Mucosa of descending colon (tissue), 3 donors: ENCODE data around the gene MEG3. TPM values are rescaled to one million over a fixed set of nuclear protein-coding genes. Genes with fewer than 3 reads are reported as not detected.
A peak's percentile ranks its signal among the peaks of the same experiment; 100 is the strongest.

Experiments
- ATAC-seq: fragments of 200-7000 bp; cut with Tn5 transposase; one replicate; pipeline ENCODE4 v1.9.1; 2020; ENCODE audit warnings: mild to moderate bottlenecking, moderate library complexity
- DNase-seq, 3 donors: peaks; one replicate each; pipeline ENCODE4 v3.0.0-alpha.2; 2020
- H3K36me3 ChIP-seq: fragments of 200-600 bp; one replicate; pipeline ENCODE4 v1.8.0; 2021; ENCODE audit warnings: low read depth, mild to moderate bottlenecking
- H3K4me1 ChIP-seq: fragments of 200-600 bp; one replicate; pipeline ENCODE4 v1.8.0; 2021; ENCODE audit warnings: low read depth, mild to moderate bottlenecking
- H3K4me3 ChIP-seq: fragments of 200-600 bp; one replicate; pipeline ENCODE4 v1.8.0; 2021; ENCODE audit warnings: mild to moderate bottlenecking
- H3K9me3 ChIP-seq: fragments of 200-600 bp; one replicate; pipeline ENCODE4 v1.8.0; 2021; ENCODE audit warnings: mild to moderate bottlenecking
- intact Hi-C, 2 donors: fragments of 100-400 bp; cut with DNase I in 1 of 2; cut with micrococcal nuclease in 1 of 2; formaldehyde crosslinking; loops; one replicate each; pipeline versions ENCODE4 v1.11.0 to v1.11.1; 2022; cut with DNase I, micrococcal nuclease
- total RNA-seq, 3 donors: library from RNA; stranded (reverse); fragmentation: NEBNext Ultra II Directional in 2 of 3; extraction: Animal tissue kit (Norgen Biotek cat#: 25700) in 2 of 3; gene quantifications; one replicate each; pipeline versions ENCODE4 v1.2.1 to v1.2.4, GENCODE V29; 2021 to 2023
- TF ChIP-seq, protein P1 (sequence below): fragments of 200-600 bp; IDR thresholded peaks from one replicate; pipeline ENCODE4 v1.8.0; 2022; ENCODE audit warnings: antibody characterized with exemption, mild to moderate bottlenecking
- donor health status: DM: no; HTN: no; CAD: no; lungs with moderate emphysema.
- donor health status: DM: no; HTN: no; CAD: no.
- donor health status: DM: no; HTN: yes; CAD: no.

MEG3 gene
- total RNA-seq, 3 donors from 2014 or later = 13.8 to 32.2 (median 16.4) TPM

DNA sequence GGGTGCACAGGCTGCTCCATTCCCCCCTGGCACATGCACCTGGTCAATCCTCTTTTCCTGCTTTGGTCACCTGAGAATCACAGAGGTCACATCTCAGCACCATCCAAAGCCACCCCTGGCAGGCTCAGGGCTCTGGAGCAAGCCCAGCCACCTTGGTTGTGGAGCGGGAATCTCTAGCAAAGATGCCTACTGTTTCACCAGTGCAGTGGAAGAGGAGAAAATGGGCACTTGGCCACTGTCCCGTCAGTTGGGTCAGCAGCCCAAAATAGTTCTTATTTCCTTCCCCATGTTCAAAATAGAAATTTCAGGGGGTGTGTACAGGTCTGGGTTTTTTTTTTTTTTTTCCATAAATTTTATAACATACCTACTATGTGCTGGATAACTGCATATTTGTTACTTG lies 59.3 kb downstream of the MEG3 start:
- TF ChIP-seq, protein P1, sequence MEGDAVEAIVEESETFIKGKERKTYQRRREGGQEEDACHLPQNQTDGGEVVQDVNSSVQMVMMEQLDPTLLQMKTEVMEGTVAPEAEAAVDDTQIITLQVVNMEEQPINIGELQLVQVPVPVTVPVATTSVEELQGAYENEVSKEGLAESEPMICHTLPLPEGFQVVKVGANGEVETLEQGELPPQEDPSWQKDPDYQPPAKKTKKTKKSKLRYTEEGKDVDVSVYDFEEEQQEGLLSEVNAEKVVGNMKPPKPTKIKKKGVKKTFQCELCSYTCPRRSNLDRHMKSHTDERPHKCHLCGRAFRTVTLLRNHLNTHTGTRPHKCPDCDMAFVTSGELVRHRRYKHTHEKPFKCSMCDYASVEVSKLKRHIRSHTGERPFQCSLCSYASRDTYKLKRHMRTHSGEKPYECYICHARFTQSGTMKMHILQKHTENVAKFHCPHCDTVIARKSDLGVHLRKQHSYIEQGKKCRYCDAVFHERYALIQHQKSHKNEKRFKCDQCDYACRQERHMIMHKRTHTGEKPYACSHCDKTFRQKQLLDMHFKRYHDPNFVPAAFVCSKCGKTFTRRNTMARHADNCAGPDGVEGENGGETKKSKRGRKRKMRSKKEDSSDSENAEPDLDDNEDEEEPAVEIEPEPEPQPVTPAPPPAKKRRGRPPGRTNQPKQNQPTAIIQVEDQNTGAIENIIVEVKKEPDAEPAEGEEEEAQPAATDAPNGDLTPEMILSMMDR = no peak
- intact Hi-C loops = no loop called here
- H3K4me3 ChIP-seq = no peak overlapping the region
- H3K9me3 ChIP-seq = no peaks in the 10 kb centered on the region
- H3K4me1 ChIP-seq = peaks cover 4% of the 10 kb centered on the region
- DNase-seq (no peak), ATAC-seq (no peak)
- H3K36me3 ChIP-seq = no peaks in the 10 kb centered on the region

DNA sequence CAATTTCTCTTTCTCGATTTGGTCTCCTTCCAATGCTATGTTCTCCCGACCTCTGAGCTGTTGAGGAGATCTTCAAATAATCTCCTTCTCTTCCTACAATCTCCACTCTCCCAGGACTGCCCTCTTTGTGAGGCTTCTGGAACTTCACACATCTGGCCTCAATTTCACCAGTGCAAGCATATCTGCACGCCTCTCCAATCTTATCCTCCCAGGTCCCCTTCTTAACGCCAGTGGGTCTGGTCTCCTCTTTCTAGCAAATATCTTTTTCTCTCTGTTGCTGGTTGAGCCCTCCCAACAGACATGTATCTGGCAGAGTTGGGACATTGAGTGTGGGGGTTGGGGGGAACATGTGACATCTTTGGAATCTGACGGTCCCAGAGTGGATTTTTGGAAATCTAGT lies 59.7 kb downstream of the MEG3 start:
- intact Hi-C loops = no loop called here
- no peak for ATAC-seq
- TF ChIP-seq, protein P1 = no peak
- DNase-seq = no peak
- H3K9me3 ChIP-seq = no peaks in the 10 kb centered on the region
- peaks cover 4% of the 10 kb centered on the region for H3K4me1 ChIP-seq
- no peak overlapping the region for H3K4me3 ChIP-seq
- H3K36me3 ChIP-seq = no peaks in the 10 kb centered on the region

DNA sequence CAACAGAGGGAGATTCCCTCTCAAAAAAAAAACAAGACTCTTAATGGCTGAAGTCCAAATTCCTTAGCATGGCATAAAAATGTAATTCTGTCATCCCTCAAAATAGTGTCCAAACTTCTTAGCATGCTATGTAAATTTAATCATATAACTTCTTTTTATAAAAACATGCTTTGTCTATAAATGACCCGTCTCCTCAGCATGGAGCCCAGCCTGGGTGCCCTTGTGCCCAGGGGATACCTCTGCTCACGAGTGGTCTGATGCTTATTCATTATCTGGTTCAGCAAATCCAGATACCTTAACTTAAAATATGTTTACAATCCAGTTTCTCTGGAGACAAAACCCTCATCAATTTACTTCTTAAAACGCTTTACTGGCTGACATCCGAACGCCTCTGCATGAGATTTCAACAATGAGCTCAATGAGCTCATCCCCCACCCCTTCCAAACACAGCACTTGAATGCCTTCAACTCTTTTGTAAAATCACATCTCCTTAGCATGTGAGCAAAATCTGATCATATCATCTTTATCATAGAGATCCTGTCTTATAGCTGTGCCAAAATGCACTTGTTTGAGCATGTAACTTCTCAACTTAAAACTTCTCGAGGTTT lies 61.9 kb downstream of the MEG3 start:
- ATAC-seq = no peak
- TF ChIP-seq, protein P1 = no peak
- H3K9me3 ChIP-seq = no peaks in the 10 kb centered on the region
- no peaks in the 10 kb centered on the region for H3K36me3 ChIP-seq
- H3K4me3 ChIP-seq = no peak overlapping the region
- peaks cover 4% of the 10 kb centered on the region for H3K4me1 ChIP-seq
- intact Hi-C loops = no loop called here
- no peak for DNase-seq

DNA sequence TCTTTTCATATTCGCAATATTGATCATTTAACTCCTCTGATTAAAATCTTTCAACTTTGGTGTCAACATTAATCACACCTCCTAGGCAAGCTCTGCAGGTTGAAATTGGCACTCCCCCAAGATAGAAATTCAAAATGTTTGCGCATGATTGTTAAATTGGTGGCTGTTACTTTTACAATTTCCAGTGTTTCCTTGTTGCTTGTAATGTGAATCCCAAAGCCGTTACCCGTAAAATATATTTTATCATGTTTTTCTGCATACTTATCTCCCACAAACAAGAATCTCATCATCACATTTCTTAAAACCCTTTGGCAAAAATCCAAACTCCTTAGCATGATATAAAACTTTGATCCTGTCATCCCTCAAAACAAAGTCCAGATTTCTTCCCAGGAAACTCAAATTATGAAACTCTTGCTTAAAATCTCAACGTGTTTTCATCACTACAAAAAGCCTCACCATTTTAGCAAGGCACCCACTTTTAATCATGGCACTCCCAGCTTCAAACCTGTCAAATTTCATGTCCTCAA lies 62.9 kb downstream of the MEG3 start:
- H3K4me3 ChIP-seq = no peak overlapping the region
- H3K9me3 ChIP-seq = no peaks in the 10 kb centered on the region
- ATAC-seq (peak; percentile 77), DNase-seq (peak in 1 of 3 donors; percentile 47)
- no peaks in the 10 kb centered on the region for H3K36me3 ChIP-seq
- peaks cover 4% of the 10 kb centered on the region for H3K4me1 ChIP-seq
- intact Hi-C loops = no loop called here
- TF ChIP-seq, protein P1 = no peak

DNA sequence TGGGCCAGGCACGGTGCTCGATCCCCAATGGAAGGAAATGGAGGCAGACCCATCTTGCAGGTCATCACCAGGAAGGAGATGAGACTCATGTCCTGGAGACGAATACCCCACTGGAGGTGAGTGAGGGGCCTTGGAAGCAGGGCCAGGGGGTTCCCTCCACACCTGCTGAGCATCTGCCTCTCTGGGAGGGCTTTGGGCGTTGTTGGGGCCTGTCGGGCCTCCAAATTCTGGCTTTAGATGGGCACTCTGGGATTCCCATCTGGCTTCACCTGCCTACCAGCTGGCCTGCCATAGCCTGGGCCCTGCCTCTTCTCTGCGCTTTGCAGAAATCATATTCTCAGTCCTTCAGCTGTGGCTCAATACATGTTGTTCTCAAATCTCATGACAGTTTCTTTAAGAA lies 63.7 kb downstream of the MEG3 start:
- DNase-seq (no peak), ATAC-seq (no peak)
- peaks cover 4% of the 10 kb centered on the region for H3K4me1 ChIP-seq
- no peaks in the 10 kb centered on the region for H3K36me3 ChIP-seq
- H3K4me3 ChIP-seq = no peak overlapping the region
- intact Hi-C loops = no loop called here
- TF ChIP-seq, protein P1 = no peak
- no peaks in the 10 kb centered on the region for H3K9me3 ChIP-seq
